ENCODE results near the gene DLGAP4.

The DLGAP4 gene

DNA sequence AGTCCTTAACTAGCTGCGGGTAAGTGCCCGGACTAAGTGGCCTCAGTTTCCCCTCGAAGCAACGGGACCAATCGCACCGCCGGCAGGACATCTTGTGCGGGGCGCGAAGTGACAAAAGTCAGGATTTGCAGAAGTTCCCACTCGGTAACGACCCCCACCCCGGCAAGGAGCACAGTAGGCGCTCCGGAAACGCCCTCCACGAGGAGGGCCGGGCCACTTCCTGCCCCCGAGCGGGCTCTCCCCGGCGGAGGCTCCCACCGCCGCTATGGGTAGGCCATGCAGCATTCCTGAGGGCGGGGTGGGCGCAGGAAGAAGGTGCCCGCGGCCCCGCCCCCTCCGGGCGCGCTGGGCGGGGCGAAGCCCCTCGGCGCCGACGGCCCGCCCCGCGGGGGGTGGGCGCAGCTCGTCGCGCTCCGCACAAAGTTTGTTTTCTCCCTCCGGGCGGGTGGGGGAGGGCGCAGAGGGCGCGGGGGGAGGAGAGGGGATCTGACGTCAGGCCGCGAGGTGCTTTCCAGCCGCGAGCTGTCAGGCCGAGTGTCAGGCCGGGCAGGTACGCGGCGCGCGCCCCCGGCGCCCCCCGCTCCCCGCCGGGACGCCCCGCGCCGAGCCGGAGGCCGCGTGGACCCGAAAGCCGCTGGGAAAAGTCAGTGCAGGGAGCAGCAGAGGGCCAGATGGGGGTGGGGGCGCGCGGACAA is 267.1 kb downstream of the DLGAP4 start, which contains the start of gene TGIF2:
TGIF2 (plus strand) TSS at position 495 of the 695 bp plus-strand sequence. CDS start 5,178 bp downstream, outside the sequence.
- no peak for FAIRE-seq

DNA sequence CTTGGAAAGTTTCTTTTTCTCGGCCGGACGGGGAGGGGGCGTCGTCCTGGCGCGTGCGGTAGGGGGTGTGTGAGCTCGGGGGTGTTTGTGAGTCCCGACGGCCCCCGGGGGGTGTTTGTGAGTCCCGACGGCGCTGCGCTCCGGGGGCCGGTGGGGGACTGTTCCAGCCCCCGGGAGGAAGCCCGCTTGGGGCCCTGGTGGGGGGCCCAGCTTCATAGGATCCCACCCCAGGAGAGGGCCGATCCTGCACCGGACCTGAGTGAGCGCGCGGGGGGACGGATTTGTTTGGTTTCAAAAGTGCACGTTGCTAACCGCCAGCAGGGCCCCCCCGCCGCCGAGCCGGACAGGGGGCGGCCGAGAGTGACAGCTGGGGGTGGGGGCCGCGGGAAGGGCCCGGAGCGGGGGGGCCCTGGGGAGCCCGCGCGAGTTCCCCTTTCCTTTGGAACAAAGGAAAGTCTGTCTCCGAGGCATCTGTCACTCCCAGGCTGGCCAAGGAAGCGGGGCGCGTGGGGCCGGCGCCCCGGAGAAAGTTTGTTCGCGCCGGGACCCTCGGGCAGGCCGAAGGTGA is 267.7 kb downstream of the DLGAP4 start:
- no peak for FAIRE-seq

DNA sequence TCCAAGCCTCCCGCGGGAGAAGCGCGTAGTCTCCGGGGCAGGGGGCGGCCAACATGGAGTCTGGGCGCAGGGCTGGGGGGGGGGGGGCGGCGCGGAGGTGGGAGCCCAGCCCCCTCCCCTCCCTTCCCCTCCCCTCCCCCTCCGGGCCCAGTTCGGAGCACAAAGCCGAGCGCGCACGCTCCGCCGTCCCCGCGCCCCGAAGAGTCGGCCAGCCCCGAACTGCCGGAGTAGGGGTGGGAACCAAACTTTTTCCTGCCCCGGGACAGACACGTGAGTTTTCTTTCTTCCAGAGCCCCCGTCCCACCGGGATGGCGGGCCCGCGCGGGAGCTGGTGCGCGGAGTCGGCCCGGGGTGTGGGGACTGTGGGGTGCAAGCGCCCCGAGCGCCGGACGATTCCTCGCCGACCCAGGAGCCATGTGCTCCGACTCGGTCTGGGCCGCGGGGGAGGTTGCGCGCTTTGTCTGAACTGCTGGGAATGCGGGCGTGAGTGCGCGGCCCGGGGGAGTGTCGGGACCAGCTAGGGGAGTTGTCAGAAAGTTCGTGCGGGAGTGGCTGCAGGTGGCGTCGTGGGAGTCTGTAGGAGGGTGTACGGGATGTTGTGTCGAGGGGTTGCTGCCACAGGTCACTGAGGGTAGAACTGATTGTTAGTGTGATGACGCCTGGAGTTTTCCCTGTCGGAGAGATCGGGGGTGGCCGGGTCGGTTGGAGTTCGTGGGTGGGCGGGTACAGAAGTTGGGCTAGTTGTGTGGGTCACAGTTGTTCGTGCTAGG is 268.4 kb downstream of the DLGAP4 start:
- FAIRE-seq: no peak

DNA sequence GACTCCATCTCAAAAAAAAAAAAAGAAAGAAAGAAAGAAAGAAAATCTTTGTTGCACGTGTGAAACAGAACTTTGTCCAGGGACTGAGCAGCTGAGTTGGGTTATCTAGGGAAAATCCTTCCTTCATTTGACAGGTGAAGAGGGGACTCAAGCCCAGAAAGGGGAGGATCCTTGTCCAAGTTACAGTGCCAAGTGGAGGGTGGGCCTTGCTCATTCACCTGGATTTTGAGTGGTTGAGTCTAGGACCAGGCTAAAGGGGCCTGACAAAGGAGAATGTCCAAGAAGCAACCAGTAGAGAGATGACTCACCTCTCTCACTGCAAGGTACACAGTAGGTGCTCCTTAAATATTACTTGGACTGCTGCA is 269.9 kb downstream of the DLGAP4 start:
- no peak for FAIRE-seq

Data from endometrium (tissue), 2 donors.